C4-2B (cell line): ENCODE measurements around the gene XRN2.

Experiments used
- CTCF ChIP-seq: fragments of 450-650 bp; conservative IDR thresholded peaks from 2 replicates; pipeline ENCODE4 v1.5.1; 2017; ENCODE audit warnings: mild to moderate bottlenecking
- ZFX ChIP-seq: fragments of 450-650 bp; IDR thresholded peaks from 2 replicates; pipeline ENCODE4 v1.6.1; 2017

- TF ChIP-seq CTCF (no peak), ZFX (no peak)
Measured at GRCh38 chr20:21371193-21371592, 68.1 kb downstream of the XRN2 start.
